GM06990 (cell line): Measurements from ENCODE around the gene SMAP2.
A peak's percentile ranks its signal among the peaks of the same experiment; 100 is the strongest.

ENCODE experiments used
- DNase-seq: peaks from one replicate; pipeline ENCODE4 v3.0.0-alpha.2; 2011; ENCODE audit not compliant: insufficient read length; ENCODE audit errors: extremely low read depth
- H3K27me3 ChIP-seq: replicated peaks from 2 replicates; pipeline ENCODE4 v1.6.0; 2011; ENCODE audit warnings: low read length; ENCODE audit not compliant: control insufficient read depth, insufficient read depth
- H3K36me3 ChIP-seq: 2 replicates; pipeline ENCODE4 v1.5.1; 2011; ENCODE audit warnings: low read length; ENCODE audit not compliant: control insufficient read depth, insufficient read depth
- H3K4me3 ChIP-seq: replicated peaks from 2 replicates; pipeline ENCODE4 v1.5.1; 2011; ENCODE audit warnings: low read depth, mild to moderate bottlenecking, control low read depth, low read length
- CTCF ChIP-seq: IDR thresholded peaks from 2 replicates; pipeline ENCODE4 v1.5.1; 2011; ENCODE audit warnings: low read length, control low read depth, mild to moderate bottlenecking, inconsistent platforms; ENCODE audit not compliant: insufficient read depth, poor library complexity, severe bottlenecking

SMAP2 gene

GRCh38 chr1:40449684-40450494 lies 76.4 kb downstream of the SMAP2 start, which contains the start of gene ZFP69B:
ZFP69B (plus strand) TSS chr1:40450476; CDS start chr1:40450962, 486 bp downstream.
- peak; percentile 12 for TF ChIP-seq CTCF
- DNase-seq: peak; percentile 97

GRCh38 chr1:40450495-40451237 lies 77.1 kb downstream of the SMAP2 start:
- Histone ChIP-seq H3K36me3 (0 out of 2 replicates have a peak, but pooled peaks cover 2% of the 10 kb centered on the region), H3K4me3 (peak overlapping the region; percentile 78), H3K27me3 (no peaks in the 10 kb centered on the region)
- TF ChIP-seq CTCF: no peak
- peak; percentile 84 for DNase-seq

More at GRCh38 chr1:40449684-40450494, 76.4 kb downstream of the SMAP2 start, which contains the start of gene ZFP69B:
- Histone ChIP-seq H3K27me3 (no peaks in the 10 kb centered on the region), H3K4me3 (peak within 1 kb of the TSS; percentile 78), H3K36me3 (peaks cover 2% of the 10 kb centered on the region; the same call in 1 of the 2 replicates)

GRCh38 chr1:40451238-40451585 lies 77.7 kb downstream of the SMAP2 start:
- Histone ChIP-seq H3K4me3 (peak overlapping the region; percentile 78), H3K36me3 (0 out of 2 replicates have a peak, but pooled peaks cover 2% of the 10 kb centered on the region), H3K27me3 (no peaks in the 10 kb centered on the region)
- TF ChIP-seq CTCF: no peak
- no peak for DNase-seq

- no peak for DNase-seq
- H3K36me3 ChIP-seq: peaks cover 6% of the 10 kb centered on the region
- no peak for TF ChIP-seq CTCF
- H3K4me3 ChIP-seq: no peak overlapping the region
- no peaks in the 10 kb centered on the region for H3K27me3 ChIP-seq
Measured at GRCh38 chr1:40454873-40455272, 81.3 kb downstream of the SMAP2 start.

GRCh38 chr1:40462956-40463590 lies 89.5 kb downstream of the SMAP2 start:
- H3K36me3 ChIP-seq: peaks cover 3% of the 10 kb centered on the region
- H3K27me3 ChIP-seq: no peaks in the 10 kb centered on the region
- no peak for DNase-seq
- no peak overlapping the region for H3K4me3 ChIP-seq
- no peak for TF ChIP-seq CTCF
